ENCODE results near the gene RAPGEF3. TPM values are rescaled to one million over a fixed set of nuclear protein-coding genes. Genes with fewer than 3 reads are reported as not detected.

The RAPGEF3 gene
- total and polyA plus RNA-seq, 2 of the 8 experiments (the other 6 are each of a cell fraction or from before 2014, with no cell fraction given) = 5.0 to 9.4 TPM

DNA sequence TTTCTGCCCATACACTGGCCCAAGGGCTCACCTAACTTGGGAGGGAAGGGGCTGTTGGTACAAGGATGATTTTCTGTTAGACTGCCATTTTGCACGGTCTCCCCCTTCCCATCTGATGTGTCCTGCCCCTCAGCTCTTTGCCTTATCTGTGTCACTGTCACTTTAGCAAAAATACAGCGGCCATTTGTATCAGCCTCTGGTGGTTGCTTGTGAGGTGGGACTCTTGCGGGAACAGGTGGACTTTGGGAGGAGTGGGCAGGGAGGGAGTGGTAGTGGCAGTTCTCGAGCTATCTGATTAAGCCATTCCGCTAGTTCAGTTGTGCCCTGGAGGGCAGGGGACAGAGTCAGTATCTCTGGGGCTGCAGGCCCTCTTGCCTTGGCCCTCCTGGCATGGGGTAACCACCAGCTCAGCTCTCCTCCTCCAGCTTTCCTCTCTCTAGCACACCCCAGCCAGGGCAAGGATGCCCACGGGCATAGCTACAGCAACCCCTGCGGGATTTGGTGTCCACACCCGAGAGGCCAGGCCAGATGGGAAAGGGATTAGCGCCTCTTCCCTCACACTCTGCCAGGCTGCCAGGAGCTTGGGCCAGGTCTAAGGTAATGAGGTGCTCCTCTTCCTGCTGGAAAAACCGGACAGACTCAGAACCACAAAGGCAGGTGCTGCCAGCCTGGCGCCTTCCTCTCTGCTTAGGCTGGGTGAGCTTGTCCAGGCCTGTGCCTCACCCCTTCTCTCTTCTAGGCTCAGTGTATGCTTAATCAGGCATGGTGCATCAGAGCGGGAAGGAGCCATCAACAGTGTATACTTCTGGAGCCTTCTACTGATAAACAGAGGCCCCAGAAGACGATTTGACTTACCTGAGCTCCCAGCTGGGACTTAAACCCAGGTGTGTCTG is 23.0 kb upstream of the RAPGEF3 start:
- no peak overlapping the region for H2BK12ac ChIP-seq (ENCODE audit: low read depth, low read length)
- H4K91ac ChIP-seq (replicated peaks; ENCODE audit: insufficient read length, low read length) = no peak overlapping the region
- H3K27me3 ChIP-seq (replicated peaks in 1 of 4; ENCODE audit: control insufficient read depth in 3 of 4, extremely low read depth in 1 of 4, insufficient read depth in 3 of 4, low read length in 3 of 4) = peaks cover 0 to 5% (median 3%) of the 10 kb centered on the region in 4 experiments; a peak in 2 of 7 replicates
- no peaks in the 10 kb centered on the region for H3K9me3 ChIP-seq (ENCODE audit: insufficient read depth in 2 of 2, low read depth in 1 of 2, low read length in 1 of 2)
- no peak overlapping the region for H4K5ac ChIP-seq (ENCODE audit: insufficient read length, low read depth, low read length)
- DNase-seq (ENCODE audit: low read depth in 1 of 2, low spot score in 2 of 2) (no peak), FAIRE-seq (no peak)
- POLR2A ChIA-PET (ENCODE audit: partially characterized antibody) = interaction anchor here (0.6 to 5.0 kb wide), 22 partner anchors 9 to 490 kb away, joined by 3 to 62 read pairs (median 4); partner anchors contain the start of genes HDAC7 and SLC48A1
- no peaks in the 10 kb centered on the region for H3K79me1 ChIP-seq (ENCODE audit: low read depth, low read length)
- no peak overlapping the region for H3K4me2 ChIP-seq (ENCODE audit: insufficient read depth in 1 of 2, low read depth in 2 of 2, low read length in 2 of 2)
- H2BK15ac ChIP-seq (ENCODE audit: low read length) = no peak overlapping the region
- no peak overlapping the region for H3K27ac ChIP-seq (ENCODE audit: low read depth, low read length)
- no peak overlapping the region for H2BK20ac ChIP-seq (ENCODE audit: low read length)
- H3K36me3 ChIP-seq (ENCODE audit: control insufficient read depth in 2 of 4, insufficient read depth in 4 of 4, low read length in 3 of 4) = peaks cover 10 to 18% (median 15%) of the 10 kb centered on the region in 4 experiments; a peak in 7 of 8 replicates
- peaks cover 0 to 18% (median 11%) of the 10 kb centered on the region in 4 experiments; a peak in 5 of 7 replicates for H3K4me1 ChIP-seq (replicated peaks in 1 of 4; ENCODE audit: control insufficient read depth in 3 of 4, insufficient read depth in 4 of 4, low read length in 3 of 4)
- CTCF ChIA-PET (ENCODE audit: partially characterized antibody) = interaction anchor here (0.7 to 58.8 kb wide), 10 partner anchors 8 to 163 kb away, joined by 3 to 2442 read pairs (median 10); partner anchors contain the start of genes ENDOU, RAPGEF3, RPAP3 and SLC48A1
- no peak overlapping the region for H3K56ac ChIP-seq (replicated peaks; ENCODE audit: insufficient read length, low read depth, low read length)
- H3K23me2 ChIP-seq (ENCODE audit: low read depth, low read length) = peaks cover 2% of the 10 kb centered on the region; the same call in 1 of the 2 replicates
- no peak overlapping the region for H3K4me3 ChIP-seq (ENCODE audit: extremely low read depth in 1 of 4, insufficient read depth in 2 of 4, low read depth in 3 of 4, low read length in 4 of 4)
- H3K4ac ChIP-seq (replicated peaks; ENCODE audit: insufficient read length, low read depth, low read length) = no peak overlapping the region
- 87% methylated on average over 13 of the region's 13 CpGs; no CpG with 5 or more reads in 1 of the 2 experiments for WGBS, 2 experiments (ENCODE audit: extremely low coverage in 1 of 2, insufficient coverage in 1 of 2, insufficient read length in 1 of 2, insufficient replicate concordance in 2 of 2, low coverage in 1 of 2, low lambda C conversion rate in 2 of 2, missing lambda C conversion rate in 1 of 2)
- no peak overlapping the region for H3K14ac ChIP-seq (ENCODE audit: insufficient read length)
- H3K18ac ChIP-seq (ENCODE audit: extremely low read depth, low read length) = no peak overlapping the region
- H2BK120ac ChIP-seq (replicated peaks; ENCODE audit: low read depth, low read length) = no peak overlapping the region
- no peak overlapping the region for H2AFZ ChIP-seq (ENCODE audit: low read length)
- H4K8ac ChIP-seq (ENCODE audit: extremely low read depth, insufficient read depth, low read length) = peak overlapping the region; percentile 57; the same call in 1 of the 2 replicates
- no peak overlapping the region for H3K9ac ChIP-seq (replicated peaks in 1 of 4; ENCODE audit: extremely low read depth in 1 of 4, low read depth in 3 of 4, low read length in 3 of 4)
- no peak overlapping the region for H2AK5ac ChIP-seq (ENCODE audit: low read depth, low read length)
- peaks cover 0 to 27% of the 10 kb centered on the region in 2 experiments for H4K20me1 ChIP-seq (replicated peaks in 1 of 2; ENCODE audit: control insufficient read depth in 1 of 2, insufficient read depth in 2 of 2, low read length in 2 of 2)
- H3K79me2 ChIP-seq (ENCODE audit: control insufficient read depth in 1 of 2, insufficient read depth in 2 of 2, low read length in 2 of 2) = no peaks in the 10 kb centered on the region
- H3K23ac ChIP-seq (ENCODE audit: insufficient read length) = no peak overlapping the region
- no peak overlapping the region for H2BK5ac ChIP-seq (ENCODE audit: low read depth, low read length)
- TF ChIP-seq EP300 (IDR thresholded peaks at IDR 0.05; ENCODE audit: borderline replicate concordance in 1 of 2, low read depth in 2 of 2, low read length in 2 of 2) (no peak), TAF7 (optimal IDR thresholded peaks at IDR 0.05; ENCODE audit: borderline replicate concordance, low read depth, low read length) (no peak), GABPA (IDR thresholded peaks at IDR 0.05; ENCODE audit: borderline replicate concordance, insufficient read depth, low read length) (no peak), FOSL1 (IDR thresholded peaks at IDR 0.05; ENCODE audit: insufficient read depth, low read depth, low read length) (no peak), NRF1 (IDR thresholded peaks at IDR 0.05; ENCODE audit: low read depth, low read length) (no peak), CREB1 (IDR thresholded peaks at IDR 0.05) (no peak), JUND (IDR thresholded peaks at IDR 0.05; ENCODE audit: low read length) (no peak), ASH2L (IDR thresholded peaks at IDR 0.05; ENCODE audit: low read length) (no peak), CBX8 (IDR thresholded peaks at IDR 0.05; ENCODE audit: borderline replicate concordance, low read depth, low read length) (no peak), ZNF274 (IDR thresholded peaks at IDR 0.05; ENCODE audit: borderline replicate concordance, extremely low read depth, low read length) (no peak)
- TF ChIP-seq, protein P1, sequence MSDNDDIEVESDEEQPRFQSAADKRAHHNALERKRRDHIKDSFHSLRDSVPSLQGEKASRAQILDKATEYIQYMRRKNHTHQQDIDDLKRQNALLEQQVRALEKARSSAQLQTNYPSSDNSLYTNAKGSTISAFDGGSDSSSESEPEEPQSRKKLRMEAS (IDR thresholded peaks at IDR 0.05) = no peak

All from H1 (cell line).